ENCODE measurements around the gene RBKS. TPM values are rescaled to one million over a fixed set of nuclear protein-coding genes. Genes with fewer than 3 reads are reported as not detected.
A peak's percentile ranks its signal among the peaks of the same experiment; 100 is the strongest.

RBKS gene
- total RNA-seq, 1 donor from 2014 or later, result 0.80 TPM

DNA sequence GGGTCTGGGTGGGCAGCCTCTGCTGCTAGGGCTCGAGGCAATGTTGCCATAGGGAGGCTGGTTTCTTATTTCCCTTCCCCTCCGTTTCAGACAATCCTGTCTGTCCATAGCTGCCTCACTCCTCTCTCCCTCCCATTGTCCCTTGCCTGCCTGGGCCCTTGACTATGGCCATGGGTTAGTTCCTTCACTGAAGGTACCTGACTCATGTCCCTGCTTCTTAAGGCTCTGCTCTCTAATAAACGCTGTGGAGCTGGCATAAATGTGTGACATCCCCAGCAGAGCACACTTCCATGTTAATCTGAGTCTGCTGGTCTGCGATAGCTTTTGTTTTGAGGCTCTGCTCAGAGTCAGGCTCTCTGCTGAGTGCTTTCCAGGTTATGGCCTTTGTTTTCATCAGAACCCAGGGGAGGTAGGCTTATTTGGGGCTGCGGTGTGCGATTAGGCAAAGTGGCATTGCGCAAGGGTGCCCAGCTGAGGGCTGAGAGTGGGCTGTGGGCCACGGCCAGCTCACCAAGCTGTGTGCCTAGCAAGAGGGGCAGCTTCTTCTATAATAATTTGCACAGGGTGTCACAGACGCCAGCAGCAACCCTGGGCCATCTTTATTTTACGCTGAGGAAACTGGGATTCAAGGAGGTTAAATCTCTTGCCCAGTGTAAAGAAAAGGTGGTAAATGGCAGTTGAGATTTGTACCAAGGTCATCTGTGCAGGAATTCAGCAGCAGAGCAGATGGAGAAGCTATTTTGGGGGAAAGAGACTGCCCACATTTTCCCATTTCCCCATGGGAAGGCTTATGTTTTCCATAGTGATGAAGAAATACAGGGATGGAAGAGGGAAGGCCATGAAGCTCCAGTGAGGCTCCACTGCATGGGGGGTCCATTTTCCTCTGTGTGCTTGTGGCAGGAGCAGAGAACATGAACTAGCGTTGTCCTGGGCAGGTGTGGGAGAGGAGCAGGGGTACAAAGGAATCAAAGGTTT, 93.1 kb downstream of the RBKS start:
- H3K27me3 Mint-ChIP-seq (ENCODE audit: low read depth), result no peaks in the 10 kb centered on the region
- no peak overlapping the region for H3K4me3 Mint-ChIP-seq
- no peaks in the 10 kb centered on the region for H3K9me3 Mint-ChIP-seq
- peaks cover 1% of the 10 kb centered on the region for H3K36me3 Mint-ChIP-seq
- H3K27ac Mint-ChIP-seq, result peak overlapping the region; percentile 97
- no peak for DNase-seq (ENCODE audit: low spot score in 2 of 2, unreplicated experiment in 2 of 2)
- TF ChIP-seq, protein P1, sequence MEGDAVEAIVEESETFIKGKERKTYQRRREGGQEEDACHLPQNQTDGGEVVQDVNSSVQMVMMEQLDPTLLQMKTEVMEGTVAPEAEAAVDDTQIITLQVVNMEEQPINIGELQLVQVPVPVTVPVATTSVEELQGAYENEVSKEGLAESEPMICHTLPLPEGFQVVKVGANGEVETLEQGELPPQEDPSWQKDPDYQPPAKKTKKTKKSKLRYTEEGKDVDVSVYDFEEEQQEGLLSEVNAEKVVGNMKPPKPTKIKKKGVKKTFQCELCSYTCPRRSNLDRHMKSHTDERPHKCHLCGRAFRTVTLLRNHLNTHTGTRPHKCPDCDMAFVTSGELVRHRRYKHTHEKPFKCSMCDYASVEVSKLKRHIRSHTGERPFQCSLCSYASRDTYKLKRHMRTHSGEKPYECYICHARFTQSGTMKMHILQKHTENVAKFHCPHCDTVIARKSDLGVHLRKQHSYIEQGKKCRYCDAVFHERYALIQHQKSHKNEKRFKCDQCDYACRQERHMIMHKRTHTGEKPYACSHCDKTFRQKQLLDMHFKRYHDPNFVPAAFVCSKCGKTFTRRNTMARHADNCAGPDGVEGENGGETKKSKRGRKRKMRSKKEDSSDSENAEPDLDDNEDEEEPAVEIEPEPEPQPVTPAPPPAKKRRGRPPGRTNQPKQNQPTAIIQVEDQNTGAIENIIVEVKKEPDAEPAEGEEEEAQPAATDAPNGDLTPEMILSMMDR (IDR thresholded peaks at IDR 0.05; ENCODE audit: unreplicated experiment), result no peak
- peaks cover 15% of the 10 kb centered on the region for H3K4me1 Mint-ChIP-seq

DNA sequence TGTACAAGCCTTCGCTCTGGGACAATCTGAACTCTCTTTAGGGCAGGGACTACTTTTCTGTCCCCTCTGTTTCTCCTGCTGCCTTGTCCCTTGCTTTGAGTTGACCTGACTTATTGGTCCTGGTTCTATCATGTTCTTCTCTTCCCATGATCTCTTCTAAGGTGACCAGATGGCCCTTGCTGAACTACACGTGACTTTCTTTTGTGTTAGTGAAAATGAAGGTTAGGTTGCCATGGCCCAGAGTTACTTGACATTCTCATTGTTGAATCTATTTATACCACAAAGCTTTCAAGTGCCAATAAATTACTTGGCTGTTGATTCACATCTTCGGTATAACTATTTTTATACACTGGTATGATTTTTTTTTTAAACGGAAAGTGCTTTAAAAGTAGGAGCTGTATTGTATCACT, 94.3 kb downstream of the RBKS start:
- DNase-seq (ENCODE audit: low spot score in 2 of 2, unreplicated experiment in 2 of 2), result no peak
- H3K27ac Mint-ChIP-seq, result peak overlapping the region; percentile 35
- H3K27me3 Mint-ChIP-seq (ENCODE audit: low read depth), result no peaks in the 10 kb centered on the region
- peaks cover 15% of the 10 kb centered on the region for H3K4me1 Mint-ChIP-seq
- H3K9me3 Mint-ChIP-seq, result no peaks in the 10 kb centered on the region
- peaks cover 3% of the 10 kb centered on the region for H3K36me3 Mint-ChIP-seq
- no peak overlapping the region for H3K4me3 Mint-ChIP-seq
- TF ChIP-seq, protein P1 (IDR thresholded peaks at IDR 0.05; ENCODE audit: unreplicated experiment), result no peak

DNA sequence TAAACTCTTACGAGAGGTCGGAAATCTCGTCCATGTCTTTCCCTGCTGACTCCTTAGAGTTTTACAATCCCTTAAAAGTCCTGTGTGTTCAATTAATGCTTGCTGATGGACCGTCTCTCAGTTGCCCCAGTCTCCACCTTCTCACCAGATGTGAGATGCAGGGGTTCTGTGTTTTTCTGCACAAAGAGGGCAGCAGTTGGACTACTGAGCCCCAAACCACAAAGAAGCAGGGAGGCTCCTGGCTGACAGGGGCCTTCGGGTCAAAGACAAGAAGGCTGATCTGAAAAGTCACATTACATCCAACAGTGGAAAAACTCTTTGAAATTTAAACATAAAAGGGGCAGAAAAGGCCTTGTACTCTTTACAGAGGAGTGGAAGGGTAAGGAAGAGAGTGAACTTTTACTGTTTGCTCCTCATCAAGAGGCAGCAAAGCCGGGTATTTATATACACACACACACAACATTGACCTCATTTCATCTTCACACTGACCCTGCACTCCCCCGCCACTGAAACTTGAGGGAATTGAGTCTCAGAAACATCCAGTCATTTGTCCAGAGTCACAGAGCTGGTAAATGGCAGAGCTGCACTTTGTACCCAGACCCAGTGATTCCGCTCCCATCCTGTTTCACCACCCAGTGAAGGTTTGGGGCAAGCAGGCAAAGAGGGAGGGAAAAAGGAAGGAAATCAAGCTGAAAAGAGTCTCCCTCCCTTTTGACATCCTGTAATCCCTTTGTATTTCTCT, 94.9 kb downstream of the RBKS start:
- DNase-seq (ENCODE audit: low spot score in 2 of 2, unreplicated experiment in 2 of 2), result no peak
- Mint-ChIP-seq H3K4me1 (peaks cover 15% of the 10 kb centered on the region), H3K27ac (peak overlapping the region; percentile 20), H3K27me3 (ENCODE audit: low read depth) (no peaks in the 10 kb centered on the region), H3K36me3 (peaks cover 5% of the 10 kb centered on the region), H3K4me3 (no peak overlapping the region), H3K9me3 (peaks cover 3% of the 10 kb centered on the region)
- TF ChIP-seq, protein P1 (IDR thresholded peaks at IDR 0.05; ENCODE audit: unreplicated experiment), result no peak

DNA sequence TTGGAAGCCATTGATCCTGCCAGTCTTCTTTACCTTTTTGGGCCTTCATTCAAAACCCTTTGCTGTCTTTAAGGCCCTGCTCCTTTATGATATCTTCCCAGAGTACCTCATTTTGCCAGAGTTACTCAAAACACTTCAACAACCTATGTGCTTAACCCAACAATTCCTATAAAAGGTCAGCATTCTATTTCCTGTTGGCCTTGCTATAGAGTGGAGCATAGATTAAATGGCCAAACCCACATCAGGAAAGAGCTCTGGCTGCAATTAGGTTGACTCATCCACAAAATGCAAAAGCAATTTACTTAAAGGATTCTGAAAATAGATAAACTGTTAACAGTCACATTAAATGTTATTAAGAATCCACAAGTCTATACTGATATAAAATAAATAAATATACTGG, 97.4 kb downstream of the RBKS start:
- no peak overlapping the region for H3K4me3 Mint-ChIP-seq
- H3K36me3 Mint-ChIP-seq, result peaks cover 16% of the 10 kb centered on the region
- DNase-seq (ENCODE audit: low spot score in 2 of 2, unreplicated experiment in 2 of 2), result no peak
- peaks cover 11% of the 10 kb centered on the region for H3K9me3 Mint-ChIP-seq
- H3K27me3 Mint-ChIP-seq (ENCODE audit: low read depth), result no peaks in the 10 kb centered on the region
- H3K4me1 Mint-ChIP-seq, result no peaks in the 10 kb centered on the region
- H3K27ac Mint-ChIP-seq, result no peak overlapping the region
- TF ChIP-seq, protein P1 (IDR thresholded peaks at IDR 0.05; ENCODE audit: unreplicated experiment), result no peak

DNA sequence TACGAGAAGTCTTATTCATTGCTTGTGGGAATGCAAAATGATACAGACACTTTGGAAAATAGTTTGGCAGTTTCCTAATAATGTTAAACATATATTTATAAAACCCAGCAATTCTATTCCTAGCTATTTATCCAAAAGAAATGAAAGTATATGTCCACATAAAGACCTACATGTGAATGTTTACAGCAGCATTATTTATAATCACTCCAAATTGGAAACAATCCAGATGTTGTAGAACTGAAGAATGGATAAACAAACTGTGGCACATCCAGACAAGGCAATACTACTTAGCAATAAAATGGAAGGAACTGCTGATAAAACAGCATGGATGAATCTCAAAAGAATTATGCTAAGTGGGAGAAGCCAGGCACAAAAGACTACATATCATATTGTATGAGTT, 99.4 kb downstream of the RBKS start:
- no peaks in the 10 kb centered on the region for H3K27me3 Mint-ChIP-seq (ENCODE audit: low read depth)
- DNase-seq (ENCODE audit: low spot score in 2 of 2, unreplicated experiment in 2 of 2), result no peak
- TF ChIP-seq, protein P1 (IDR thresholded peaks at IDR 0.05; ENCODE audit: unreplicated experiment), result no peak
- H3K4me1 Mint-ChIP-seq, result no peaks in the 10 kb centered on the region
- H3K36me3 Mint-ChIP-seq, result peaks cover 17% of the 10 kb centered on the region
- no peak overlapping the region for H3K4me3 Mint-ChIP-seq
- peaks cover 11% of the 10 kb centered on the region for H3K9me3 Mint-ChIP-seq
- H3K27ac Mint-ChIP-seq, result no peak overlapping the region
